ENCODE measurements around the gene ERICH6B.

DNA sequence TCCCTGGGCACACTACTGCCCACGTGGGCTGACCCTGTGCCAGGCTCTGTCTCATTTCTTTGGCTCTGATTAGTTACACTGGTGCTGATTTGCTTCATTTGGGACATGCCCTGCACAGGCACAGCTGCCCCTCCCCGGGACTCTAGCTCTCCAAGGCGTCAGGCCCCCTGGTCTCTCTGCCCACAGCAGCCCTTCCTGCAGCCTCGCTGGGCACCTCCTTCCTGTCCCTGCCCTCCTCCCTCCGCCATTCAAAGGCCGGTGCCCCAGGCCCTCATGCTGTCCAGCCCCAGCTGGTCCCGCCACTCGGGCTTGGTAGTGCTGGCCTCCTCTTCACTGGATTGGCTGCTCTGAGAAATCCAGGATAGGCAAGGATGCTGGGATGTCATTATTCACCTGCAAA, 73.1 kb downstream of the ERICH6B start:
- TF ChIP-seq, protein P1, sequence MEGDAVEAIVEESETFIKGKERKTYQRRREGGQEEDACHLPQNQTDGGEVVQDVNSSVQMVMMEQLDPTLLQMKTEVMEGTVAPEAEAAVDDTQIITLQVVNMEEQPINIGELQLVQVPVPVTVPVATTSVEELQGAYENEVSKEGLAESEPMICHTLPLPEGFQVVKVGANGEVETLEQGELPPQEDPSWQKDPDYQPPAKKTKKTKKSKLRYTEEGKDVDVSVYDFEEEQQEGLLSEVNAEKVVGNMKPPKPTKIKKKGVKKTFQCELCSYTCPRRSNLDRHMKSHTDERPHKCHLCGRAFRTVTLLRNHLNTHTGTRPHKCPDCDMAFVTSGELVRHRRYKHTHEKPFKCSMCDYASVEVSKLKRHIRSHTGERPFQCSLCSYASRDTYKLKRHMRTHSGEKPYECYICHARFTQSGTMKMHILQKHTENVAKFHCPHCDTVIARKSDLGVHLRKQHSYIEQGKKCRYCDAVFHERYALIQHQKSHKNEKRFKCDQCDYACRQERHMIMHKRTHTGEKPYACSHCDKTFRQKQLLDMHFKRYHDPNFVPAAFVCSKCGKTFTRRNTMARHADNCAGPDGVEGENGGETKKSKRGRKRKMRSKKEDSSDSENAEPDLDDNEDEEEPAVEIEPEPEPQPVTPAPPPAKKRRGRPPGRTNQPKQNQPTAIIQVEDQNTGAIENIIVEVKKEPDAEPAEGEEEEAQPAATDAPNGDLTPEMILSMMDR (IDR thresholded peaks at IDR 0.05; ENCODE audit: insufficient read depth, low read length, poor library complexity, severe bottlenecking) = no peak
- no peak for TF ChIP-seq EZH2phosphoT487 (conservative IDR thresholded peaks at IDR 0.05; ENCODE audit: low read length)

Measured in SU-DHL-6 (cell line).